Measurements from ENCODE around the gene NAGPA. TPM values are rescaled to one million over a fixed set of nuclear protein-coding genes. Genes with fewer than 3 reads are reported as not detected.

The NAGPA gene
- total and polyA plus RNA-seq, 2 of the 8 experiments (the other 6 are each of a cell fraction or from before 2014, with no cell fraction given), result 10.1 to 13.2 TPM

GRCh38 chr16:5020551-5020950 lies 13.2 kb downstream of the NAGPA start (continued):
- no peak for TF ChIP-seq PHF8 (conservative IDR thresholded peaks at IDR 0.05; ENCODE audit: low read depth, low read length)

All from H1 (cell line).